ENCODE measurements around the gene RIMOC1.
A peak's percentile ranks its signal among the peaks of the same experiment; 100 is the strongest.
"Not testable (repeated sequence)": the region's sequence is repeated elsewhere in the genome, so short reads cannot be mapped to it uniquely, and the experiment has no call there.

Gene RIMOC1

DNA sequence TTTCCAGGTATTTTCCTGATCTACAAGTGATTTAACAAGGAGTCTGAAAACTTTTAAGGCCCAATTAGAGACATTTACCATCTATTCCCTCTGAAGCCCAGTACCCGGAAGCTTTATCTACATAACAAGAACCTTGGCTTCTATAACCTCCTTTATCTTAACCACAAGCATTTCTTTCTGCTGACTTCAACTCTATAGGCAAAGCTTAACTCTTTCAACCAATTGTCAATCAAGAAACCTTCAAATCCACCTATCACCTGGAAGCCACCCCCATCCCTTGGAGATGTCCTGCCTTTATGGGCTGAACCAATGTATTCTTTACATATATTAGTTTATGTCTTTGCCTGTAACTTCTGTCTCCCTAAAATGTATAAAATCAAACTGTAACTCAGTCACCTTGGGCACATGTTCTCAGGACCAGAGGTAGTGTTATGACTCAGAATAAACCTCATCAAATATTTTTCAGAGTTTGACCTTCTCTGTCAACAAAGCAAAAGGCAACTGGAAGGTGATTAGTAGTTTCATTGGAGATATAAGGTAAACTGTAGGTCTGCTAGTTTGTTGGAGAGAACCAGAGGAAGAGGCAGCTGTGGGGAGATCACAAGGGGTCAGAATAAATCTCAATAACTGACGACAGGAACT, 13.0 kb upstream of the RIMOC1 start:
- DNase-seq (ENCODE audit: low read depth) = no peak

DNA sequence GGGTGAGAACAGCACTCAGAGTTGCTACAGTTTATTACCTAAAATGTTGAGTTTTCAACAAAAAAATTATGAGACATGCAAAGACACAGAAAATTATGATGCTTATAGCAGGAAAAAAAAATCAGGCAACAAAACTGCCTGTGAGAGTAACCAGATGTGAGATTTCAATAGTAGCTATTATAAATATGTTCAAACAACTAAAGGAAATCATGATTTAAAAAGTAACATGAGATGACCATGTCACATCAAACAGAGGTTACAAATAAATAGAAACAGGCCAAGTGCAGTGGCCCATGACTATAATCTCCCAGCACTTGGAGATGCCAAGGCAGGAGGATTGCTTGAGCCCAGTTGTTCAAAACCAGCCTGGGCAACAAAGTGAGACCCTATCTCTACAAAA, 12.1 kb upstream of the RIMOC1 start:
- no peak for DNase-seq (ENCODE audit: low read depth)

DNA sequence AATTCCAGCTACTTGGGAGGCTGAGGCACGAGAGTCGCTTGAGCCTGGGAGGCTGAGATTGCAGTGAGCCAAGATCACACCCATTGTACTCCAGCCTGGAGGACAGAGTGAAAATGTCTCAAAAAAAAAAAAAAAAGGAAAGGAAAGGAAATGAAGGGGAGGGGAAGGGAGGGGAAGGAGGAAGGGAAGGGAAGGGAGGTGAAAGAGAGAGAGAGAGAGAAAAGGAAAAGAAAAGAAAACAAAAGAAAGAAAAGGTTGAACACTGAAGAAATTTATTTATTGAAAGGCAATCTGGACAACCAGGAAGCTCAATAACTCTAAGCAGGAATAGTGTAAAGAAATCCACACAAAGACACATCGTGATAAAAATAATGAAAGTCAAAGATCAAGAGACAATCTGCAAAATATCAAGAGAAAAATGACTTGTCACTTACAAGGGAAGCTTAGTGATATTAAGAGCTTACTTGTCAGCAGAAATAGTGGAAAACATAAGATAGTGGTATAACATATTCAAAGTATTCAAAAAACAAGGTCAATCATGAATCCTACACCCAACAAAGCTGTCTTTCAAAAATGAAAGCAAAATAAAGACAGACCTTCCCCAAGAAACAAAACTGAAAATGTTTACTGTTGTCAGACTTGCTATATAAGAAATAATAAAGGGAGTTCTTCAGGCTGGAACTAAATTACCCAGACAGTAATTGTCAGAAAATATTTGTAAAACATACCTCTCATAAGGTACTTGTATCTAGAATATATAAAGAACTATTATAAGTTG, 10.9 kb upstream of the RIMOC1 start:
- DNase-seq (ENCODE audit: low read depth) = no peak

DNA sequence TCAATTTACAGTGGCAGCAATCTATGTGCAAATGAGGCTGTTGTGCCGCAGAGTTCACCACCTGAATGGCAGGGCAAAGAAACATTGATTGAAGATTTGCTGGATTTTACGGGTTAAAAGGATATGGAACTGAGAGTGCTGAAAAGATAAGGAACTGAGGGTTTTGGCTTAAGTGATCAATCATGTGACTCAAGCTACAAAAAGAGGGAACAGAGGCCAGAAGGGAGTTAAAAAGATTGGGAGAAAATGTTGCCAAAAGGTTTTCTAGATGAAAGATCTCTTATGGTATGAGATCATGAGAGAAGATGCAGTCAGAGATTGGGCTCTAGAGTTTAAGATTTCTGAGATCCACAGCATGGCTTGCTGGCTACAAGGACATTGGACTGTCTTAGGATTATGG, 7.9 kb upstream of the RIMOC1 start:
- no peak for DNase-seq (ENCODE audit: low read depth)

DNA sequence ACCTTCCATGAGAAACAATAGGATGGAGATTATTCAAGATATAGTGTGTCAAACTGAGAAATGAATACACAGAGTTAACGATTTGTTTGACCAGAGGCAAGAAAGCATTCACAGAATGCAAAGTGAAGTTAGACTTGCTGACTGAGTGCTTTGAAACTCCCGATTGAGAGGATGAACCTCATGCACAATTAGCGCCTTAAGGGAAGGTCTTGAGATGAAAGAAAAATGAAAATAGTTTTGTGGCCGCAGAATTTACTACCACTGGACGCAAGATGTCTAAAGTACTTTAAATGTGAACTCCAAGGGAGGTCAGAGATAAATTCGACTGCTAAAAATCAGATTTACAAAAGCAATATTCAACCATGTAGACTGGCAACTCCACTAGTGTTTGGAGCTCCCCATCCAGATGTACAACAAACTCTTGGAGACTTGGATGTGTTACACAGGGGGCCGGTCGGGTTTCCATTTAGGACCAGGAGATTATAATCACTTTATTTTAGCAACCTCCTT, 707 bp upstream of the RIMOC1 start:
- DNase-seq (ENCODE audit: low read depth) = no peak

DNA sequence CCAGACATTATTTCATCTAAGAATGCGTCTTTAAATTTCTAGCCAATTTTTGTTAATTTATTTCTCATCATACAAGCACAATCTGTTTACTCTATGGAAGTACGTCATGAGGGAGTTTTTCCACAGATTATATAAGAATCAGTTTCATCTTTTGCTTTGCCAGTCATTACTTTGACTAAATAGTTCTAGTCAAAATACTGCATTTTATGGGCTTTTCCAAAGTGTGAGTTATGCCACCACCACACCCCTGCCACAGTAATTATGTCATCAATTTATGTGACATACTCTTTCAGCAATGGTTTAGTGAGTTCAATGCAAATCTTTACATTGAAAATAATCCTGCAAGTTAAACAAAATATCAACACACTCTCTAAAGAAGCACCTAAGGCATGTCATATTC, 2.0 kb downstream of the RIMOC1 start:
- no peak for DNase-seq (ENCODE audit: low read depth)

DNA sequence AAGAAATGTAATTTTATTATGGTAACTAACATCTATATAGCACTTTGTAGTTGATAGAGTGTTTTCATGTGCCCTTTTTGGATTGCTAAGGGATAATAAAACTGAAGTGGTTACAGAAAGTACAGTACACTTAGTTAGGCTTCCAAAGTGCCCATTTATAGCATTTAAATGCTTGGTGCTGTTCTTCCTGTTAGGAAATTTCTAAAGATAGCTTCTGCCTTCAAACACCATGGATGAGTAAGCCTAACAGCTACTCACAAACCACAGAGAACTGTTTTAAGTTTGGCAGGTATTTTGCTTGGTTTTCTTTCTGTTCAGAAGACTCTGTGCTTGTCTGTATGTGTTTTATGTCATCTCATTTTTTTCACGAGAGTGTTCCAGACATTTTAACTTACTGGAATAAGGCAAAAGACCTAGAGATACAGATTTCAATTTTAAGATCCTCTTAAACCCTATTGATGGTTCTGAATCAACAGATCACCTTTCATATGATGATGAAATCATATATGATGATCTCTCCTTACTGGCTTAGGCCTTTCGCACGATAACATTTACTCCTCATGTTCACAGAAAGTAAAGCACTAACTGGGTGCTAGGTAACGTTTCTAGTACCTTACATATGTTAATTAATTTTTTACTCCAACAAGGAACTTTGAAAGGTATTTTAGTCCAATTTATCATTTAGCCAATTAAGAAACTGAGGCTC, 4.4 kb downstream of the RIMOC1 start:
- peak; percentile 29 for DNase-seq (ENCODE audit: low read depth)

DNA sequence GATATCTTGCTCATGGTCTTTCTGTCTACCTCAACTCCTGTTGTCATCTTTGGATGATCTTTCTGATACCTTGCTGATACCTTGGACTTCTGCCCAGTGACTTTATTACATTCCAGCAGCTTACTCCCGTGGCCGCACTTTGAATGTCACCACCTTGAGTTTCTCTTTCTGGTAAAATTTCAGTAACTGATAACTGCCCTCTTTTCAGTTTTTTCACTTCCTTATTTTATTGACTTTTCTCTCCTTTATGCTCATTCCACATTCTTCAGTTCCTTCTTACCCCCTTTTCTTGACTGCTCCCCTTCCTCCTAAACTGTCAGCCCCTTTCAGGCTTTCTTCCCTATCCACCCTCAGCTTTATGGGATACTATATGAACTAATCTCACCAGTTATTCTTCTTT, 14.0 kb downstream of the RIMOC1 start:
- DNase-seq (ENCODE audit: low read depth) = no peak

DNA sequence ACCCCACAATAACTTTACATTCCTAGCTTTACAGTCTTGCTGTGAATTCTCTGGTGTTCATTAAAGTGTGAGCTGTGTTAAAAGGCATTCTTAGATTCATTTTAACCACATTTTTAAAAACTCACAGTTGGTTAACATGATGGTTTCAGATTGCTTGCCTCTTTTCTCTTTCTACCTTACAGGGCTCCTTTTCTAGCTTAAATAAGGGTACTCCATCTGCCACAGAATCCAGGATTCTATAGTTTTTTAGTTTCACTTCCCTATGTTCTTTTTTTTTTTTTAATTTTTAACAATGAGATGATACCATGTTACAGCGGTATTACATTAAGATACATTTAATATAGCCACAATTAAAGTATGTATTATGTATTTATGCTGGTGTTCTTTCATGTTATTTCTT, 17.0 kb downstream of the RIMOC1 start:
- DNase-seq (ENCODE audit: low read depth) = no peak

DNA sequence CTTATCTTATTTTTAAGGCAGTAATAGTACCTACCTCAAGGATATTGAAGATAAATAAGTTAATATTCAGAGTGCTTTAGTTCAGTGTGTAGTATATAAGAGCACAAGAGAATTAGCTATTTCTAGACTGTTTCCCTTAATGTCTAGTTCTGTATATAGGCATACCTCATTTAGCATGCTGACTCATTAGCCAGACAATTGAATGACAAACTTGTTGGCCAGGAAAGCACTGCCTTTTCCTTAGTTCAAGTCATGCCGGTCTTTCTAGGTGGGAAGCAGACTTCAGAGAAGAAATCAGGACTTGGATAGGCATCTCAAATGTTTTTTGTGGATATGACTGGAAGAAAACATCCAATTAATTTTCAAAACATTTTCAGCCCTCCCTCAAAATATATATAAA, 17.7 kb downstream of the RIMOC1 start:
- no peak for DNase-seq (ENCODE audit: low read depth)

DNA sequence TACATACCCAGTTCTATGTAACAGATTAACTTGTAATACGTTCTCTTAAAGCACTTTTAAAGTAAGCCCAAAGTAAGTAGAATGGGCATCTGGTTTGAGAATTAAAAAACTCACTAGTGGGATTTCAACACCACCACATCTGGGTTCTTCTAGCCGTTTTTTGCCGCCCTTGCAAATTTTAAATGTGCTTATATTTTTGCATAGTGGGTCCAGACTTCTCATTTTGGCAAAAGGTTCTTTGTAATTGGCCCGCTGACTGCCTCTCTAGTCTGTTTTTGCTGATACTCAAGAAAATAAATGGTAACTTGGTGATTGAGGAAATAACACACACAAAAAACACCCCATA, 20.4 kb downstream of the RIMOC1 start:
- no peak for DNase-seq (ENCODE audit: low read depth)

DNA sequence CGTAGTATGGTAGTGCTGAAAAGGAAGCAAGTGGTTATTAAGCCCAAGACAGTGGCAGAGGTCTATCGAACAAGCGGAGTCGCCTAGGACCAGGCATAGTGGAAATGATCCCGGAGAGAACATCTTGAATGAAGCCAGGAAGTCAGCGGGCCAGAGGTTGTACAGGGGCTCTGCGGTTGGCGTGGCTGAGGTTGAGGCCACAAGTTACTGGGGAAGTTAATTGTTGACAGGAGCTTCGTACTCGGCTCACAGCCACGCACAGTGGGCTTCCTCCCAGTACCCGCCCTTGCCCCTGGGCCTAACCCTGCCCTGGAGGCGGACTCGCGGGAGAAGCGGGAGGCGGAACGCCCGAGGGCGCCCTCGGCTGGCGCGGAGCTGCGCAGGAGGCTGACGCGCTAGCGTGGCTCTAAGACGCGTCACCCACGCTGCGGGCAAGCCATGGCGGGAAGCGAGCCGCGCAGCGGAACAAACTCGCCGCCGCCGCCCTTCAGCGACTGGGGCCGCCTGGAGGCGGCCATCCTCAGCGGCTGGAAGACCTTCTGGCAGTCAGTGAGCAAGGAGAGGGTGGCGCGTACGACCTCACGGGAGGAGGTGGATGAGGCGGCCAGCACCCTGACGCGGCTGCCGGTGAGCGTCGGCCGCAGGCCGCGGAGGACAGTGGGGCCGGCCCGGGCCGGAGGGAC, 20.9 kb downstream of the RIMOC1 start, which contains the start of gene FBXO4:
TSS of gene FBXO4 (plus strand) at position 410 of the 683 bp plus-strand sequence. CDS start at position 439, 29 bp downstream.
- peak; percentile 88 for DNase-seq (ENCODE audit: low read depth)

DNA sequence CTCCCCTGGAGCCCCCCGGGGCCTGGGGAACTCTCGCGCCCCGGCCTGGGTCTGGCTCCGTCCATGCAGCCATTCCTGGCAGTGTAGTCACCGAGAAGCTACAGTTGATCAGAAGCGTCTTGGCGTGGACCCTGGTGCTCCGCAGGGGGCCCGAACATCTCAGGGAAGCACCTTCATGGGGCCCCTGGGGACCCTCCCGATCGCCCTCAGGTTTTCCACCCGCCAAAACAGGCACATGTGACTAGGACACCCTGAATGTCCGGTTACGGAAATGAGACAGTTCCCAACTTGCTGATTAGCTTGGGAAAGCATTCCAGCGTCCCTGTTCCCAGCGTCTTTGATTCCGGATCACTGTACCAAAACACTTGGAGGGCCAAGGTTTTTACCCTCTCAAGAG, 21.4 kb downstream of the RIMOC1 start:
- DNase-seq (ENCODE audit: low read depth) = peak; percentile 30

DNA sequence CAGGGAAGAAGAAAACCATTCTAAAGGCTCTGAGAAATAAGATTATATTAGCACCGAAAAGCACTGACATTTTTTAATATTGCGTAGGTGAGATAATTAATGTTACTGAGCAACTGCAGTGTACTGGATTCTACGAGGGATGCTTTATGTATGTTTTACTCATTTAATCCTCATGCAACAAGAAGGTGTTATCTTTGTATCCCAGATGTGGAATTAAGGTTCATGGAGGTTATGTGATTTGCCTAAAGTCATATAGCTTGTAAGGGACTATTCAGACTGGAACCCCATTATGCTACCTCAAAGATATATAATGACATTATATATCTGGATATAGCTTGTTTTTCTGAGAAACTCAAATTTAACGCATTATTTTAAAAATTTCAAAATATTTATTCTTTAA, 23.5 kb downstream of the RIMOC1 start:
- DNase-seq (ENCODE audit: low read depth) = no peak

DNA sequence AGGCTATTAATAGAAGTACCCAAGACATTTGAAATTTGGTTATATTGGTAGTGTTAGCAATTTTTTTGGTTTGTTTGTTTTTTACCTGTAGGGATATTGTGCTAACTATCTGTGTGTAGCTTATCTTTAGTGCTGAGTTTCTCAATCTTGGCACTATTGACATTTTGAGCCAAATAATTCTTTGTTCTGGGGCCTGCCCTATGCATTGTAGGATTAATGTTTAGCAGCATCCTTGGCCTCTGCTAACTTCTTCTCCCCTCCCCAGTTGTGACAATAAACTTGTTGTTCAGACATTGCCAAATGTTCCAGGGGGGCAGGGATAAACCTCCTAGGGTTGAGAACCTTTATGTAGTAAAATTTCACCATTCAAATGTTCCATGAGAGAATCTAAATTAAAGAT, 24.9 kb downstream of the RIMOC1 start:
- no peak for DNase-seq (ENCODE audit: low read depth)

DNA sequence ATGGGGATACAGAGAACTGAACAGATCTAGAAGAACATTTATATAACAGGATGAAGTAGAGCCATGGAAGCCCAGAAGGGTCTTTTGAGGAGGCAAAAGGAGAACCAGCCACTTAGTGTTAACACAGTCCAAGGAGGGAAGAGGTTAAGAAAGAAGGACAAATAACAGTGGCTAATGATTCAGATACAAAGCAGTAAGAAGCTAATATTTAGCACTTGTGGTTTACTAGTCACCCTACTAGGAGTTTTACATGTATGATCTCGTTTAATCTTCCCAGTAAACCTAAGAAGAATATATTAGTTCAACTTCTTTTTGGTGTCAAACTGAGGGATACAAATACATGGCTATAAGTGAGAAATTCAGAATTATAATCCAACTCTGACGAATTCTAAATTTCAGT, 28.6 kb downstream of the RIMOC1 start:
- no peak for DNase-seq (ENCODE audit: low read depth)

DNA sequence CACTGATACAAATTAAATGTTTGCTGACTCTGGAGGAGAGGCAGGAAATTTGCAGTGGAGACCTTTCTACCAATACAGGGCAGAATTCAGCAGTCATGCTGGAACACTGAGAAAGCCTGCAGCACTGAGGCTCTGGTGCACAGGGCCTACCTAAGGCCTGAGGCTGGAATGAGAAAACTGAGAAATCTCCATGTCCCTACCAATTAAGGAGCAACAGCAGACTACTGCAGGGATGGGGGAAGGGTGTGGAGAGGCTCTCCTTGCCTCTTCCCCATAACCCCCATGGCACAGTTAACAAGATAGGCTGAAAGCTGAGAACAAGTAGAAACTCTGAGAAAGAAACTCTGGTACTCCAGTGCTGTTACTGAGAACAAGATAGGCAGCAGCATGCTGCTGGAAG, 31.4 kb downstream of the RIMOC1 start:
- DNase-seq (ENCODE audit: low read depth) = no peak

DNA sequence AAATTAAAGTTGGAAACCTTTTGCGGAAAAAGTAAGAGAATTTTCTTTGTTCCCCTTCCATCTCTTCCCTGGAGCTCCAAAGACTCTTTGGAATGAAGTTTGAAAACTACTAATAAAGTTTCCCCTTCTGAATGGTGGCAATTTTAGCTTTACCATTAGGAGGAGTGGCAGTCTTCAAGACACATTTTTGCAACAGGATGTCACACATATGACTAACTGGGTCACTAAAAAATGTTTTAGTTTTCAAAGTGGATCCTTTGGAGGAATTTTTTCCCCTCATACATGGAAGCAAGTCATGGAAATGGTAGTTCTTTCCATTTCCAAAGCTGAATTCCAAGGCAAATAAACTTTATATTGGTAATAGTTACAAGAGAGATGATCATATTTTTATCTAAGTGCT, 36.5 kb downstream of the RIMOC1 start:
- DNase-seq (ENCODE audit: low read depth) = no peak

DNA sequence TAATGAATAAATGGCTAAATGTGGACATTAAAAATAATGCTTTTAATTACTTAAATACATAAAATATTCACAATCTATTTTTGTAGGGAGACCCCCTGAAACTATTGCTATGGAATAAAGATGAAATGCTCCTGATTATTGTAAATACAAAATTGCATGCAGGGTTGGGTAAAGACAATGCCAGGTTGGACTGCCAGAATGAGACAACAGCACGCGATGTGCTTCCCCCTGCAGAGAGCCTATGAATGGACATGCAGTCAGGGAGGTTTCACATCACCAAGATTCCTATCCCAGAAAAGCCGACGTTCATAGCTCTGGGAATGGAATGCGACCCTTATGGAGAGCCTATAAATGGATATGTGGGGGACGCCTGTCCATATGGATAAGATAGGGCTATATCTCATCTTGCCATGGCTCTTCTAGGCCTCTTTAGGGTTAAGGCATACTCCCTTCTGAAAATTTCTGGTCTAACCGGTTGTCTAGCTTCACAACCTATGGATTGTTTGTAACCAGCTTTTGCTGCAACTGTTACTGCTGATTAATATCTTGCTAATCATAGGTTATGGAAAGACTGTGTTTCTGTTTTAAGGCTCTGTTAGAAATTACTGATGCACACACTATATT, 41.3 kb downstream of the RIMOC1 start:
- not testable (repeated sequence) for DNase-seq (ENCODE audit: low read depth)

DNA sequence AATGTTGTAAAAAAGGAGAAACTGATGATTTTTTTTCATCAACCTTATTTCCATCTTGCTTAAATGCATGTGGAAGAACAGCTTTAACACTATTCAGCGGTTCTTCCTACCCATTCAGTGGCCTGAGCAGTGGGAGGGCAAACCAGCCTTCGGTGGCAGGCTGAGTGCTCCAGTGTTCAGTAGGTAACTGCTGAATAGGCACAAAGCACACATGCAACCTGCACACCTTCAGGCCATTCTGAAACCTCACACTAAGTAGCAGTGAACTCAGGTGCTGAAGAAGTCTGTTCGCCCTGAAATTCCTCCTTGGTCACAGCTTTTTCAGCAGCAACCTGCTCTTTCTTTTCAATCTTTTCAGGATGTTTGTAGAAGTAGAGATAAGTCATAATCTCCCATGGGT, 47.1 kb downstream of the RIMOC1 start:
- DNase-seq (ENCODE audit: low read depth) = no peak

Measured in fibroblast of gingiva (primary cell).